PC-9 (cell line): ENCODE measurements around the gene RUNX1.

ENCODE experiments used
- CTCF ChIP-seq: fragments of 200-600 bp; sonication (generic); conservative IDR thresholded peaks from 2 replicates; pipeline ENCODE4 v1.6.1; 2017; ENCODE audit warnings: mixed run types, antibody characterized with exemption, mild to moderate bottlenecking, moderate library complexity
- EZH2 ChIP-seq: fragments of 200-600 bp; sonication (generic); IDR thresholded peaks from 2 replicates; pipeline ENCODE4 v1.8.0; 2017; ENCODE audit warnings: antibody characterized with exemption, low read depth

- TF ChIP-seq CTCF (no peak), EZH2 (no peak)
Measured at GRCh38 chr21:34779860-34780259, 269.2 kb downstream of the RUNX1 start.
